ENCODE results near the gene PSMA5. TPM values are rescaled to one million over a fixed set of nuclear protein-coding genes. Genes with fewer than 3 reads are reported as not detected.
"Not testable (repeated sequence)": the region's sequence is repeated elsewhere in the genome, so short reads cannot be mapped to it uniquely, and the experiment has no call there.

Gene PSMA5
- polyA plus RNA-seq, 3 donors = 36.6 to 119 (median 118) TPM

DNA sequence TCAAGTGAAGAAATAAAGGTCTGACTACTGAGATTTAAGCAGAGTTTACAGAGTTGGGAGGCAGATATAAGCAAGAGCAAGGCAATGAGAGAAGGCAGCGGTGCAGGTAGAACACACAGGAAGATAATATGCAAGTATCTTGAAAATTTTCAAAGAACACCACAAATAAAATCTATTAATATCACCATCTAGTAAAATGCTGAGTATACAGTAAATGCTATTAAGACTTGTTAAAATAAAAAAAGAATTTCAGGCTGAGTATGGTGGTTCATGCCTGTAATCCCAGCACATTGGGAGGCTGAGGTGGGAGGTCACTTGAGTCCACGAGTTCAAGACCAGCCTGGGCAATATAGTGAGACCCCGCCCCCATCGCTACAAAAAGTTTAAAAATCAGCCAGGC, 48.5 kb downstream of the PSMA5 start:
- Histone ChIP-seq H3K4me1 (ENCODE audit: control insufficient read depth in 1 of 2, insufficient read depth in 2 of 2, low read length in 2 of 2) (peaks cover 11 to 12% of the 10 kb centered on the region in 2 donors), H3K4me3 (replicated peaks in 1 of 3; ENCODE audit: low read depth in 2 of 3, low read length in 3 of 3) (no peak overlapping the region), H3K4me2 (replicated peaks; ENCODE audit: extremely low read depth, low read length, poor library complexity, severe bottlenecking) (no peak overlapping the region), H3K27me3 (ENCODE audit: control insufficient read depth in 2 of 2, insufficient read depth in 2 of 2, low read length in 2 of 2) (no peaks in the 10 kb centered on the region), H2AFZ (ENCODE audit: insufficient read depth, low read depth, low read length, poor library complexity, severe bottlenecking) (no peak overlapping the region), H3K27ac (ENCODE audit: low read depth in 1 of 2, low read length in 2 of 2) (no peak overlapping the region), H3K9ac (ENCODE audit: insufficient read depth, low read length, poor library complexity, severe bottlenecking) (no peak overlapping the region), H3K79me2 (ENCODE audit: insufficient read depth, low read length) (peaks cover 96% of the 10 kb centered on the region), H3K36me3 (replicated peaks in 1 of 2; ENCODE audit: control insufficient read depth in 1 of 2, insufficient read depth in 2 of 2, low read length in 2 of 2) (no peaks in the 10 kb centered on the region), H3K9me3 (replicated peaks in 1 of 2; ENCODE audit: control insufficient read depth in 1 of 2, insufficient read depth in 1 of 2, low read length in 2 of 2) (no peaks in the 10 kb centered on the region), H4K20me1 (ENCODE audit: insufficient read depth, low read length) (peaks cover 73% of the 10 kb centered on the region)
- no peak overlapping the region for H3K27ac Mint-ChIP-seq
- no peak for DNase-seq
- H3K36me3 Mint-ChIP-seq = peaks cover 10 to 13% of the 10 kb centered on the region in 2 donors
- peaks cover 0 to 1% (median 0%) of the 10 kb centered on the region in 3 donors for H3K27me3 Mint-ChIP-seq (ENCODE audit: low read depth in 3 of 3)
- intact Hi-C loops (cut with micrococcal nuclease) = no loop called here
- H3K9me3 Mint-ChIP-seq = peaks cover 0 to 4% (median 0%) of the 10 kb centered on the region in 7 donors
- peaks cover 20% of the 10 kb centered on the region for H3K4me1 Mint-ChIP-seq
- TF ChIP-seq, protein P1, sequence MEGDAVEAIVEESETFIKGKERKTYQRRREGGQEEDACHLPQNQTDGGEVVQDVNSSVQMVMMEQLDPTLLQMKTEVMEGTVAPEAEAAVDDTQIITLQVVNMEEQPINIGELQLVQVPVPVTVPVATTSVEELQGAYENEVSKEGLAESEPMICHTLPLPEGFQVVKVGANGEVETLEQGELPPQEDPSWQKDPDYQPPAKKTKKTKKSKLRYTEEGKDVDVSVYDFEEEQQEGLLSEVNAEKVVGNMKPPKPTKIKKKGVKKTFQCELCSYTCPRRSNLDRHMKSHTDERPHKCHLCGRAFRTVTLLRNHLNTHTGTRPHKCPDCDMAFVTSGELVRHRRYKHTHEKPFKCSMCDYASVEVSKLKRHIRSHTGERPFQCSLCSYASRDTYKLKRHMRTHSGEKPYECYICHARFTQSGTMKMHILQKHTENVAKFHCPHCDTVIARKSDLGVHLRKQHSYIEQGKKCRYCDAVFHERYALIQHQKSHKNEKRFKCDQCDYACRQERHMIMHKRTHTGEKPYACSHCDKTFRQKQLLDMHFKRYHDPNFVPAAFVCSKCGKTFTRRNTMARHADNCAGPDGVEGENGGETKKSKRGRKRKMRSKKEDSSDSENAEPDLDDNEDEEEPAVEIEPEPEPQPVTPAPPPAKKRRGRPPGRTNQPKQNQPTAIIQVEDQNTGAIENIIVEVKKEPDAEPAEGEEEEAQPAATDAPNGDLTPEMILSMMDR (IDR thresholded peaks at IDR 0.05) = no peak
- 100% methylated on average over 3 of the region's 4 CpGs for WGBS (ENCODE audit: insufficient coverage)
- H3K4me3 Mint-ChIP-seq = no peak overlapping the region

DNA sequence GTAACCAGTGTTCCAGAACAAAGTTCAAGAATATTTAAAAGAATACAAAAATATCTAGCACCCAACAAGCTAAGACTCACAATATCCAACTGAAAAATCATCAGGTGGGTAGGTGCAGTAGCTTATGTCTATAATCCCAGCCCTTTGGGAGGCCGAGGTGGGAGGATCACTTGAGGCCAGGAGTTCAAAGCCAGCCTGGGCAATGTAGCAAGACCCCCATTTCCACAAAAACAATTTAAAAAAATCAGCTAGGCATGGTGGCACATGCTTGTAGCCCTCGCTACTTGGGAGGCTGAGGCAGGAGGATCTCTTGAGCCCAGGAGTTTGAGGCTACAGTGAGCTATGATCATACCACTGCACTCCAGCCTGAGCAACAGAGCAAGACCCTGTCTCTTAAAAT, 52.6 kb downstream of the PSMA5 start:
- H3K9me3 Mint-ChIP-seq; H3K4me2 ChIP-seq (replicated peaks; ENCODE audit: extremely low read depth, low read length, poor library complexity, severe bottlenecking); H3K27me3 Mint-ChIP-seq (ENCODE audit: low read depth in 3 of 3); H3K36me3 Mint-ChIP-seq; H3K9ac ChIP-seq (ENCODE audit: insufficient read depth, low read length, poor library complexity, severe bottlenecking); H3K4me3 Mint-ChIP-seq; DNase-seq; H3K4me3 ChIP-seq (replicated peaks in 1 of 3; ENCODE audit: low read depth in 2 of 3, low read length in 3 of 3); intact Hi-C loops (cut with micrococcal nuclease); H3K36me3 ChIP-seq (replicated peaks in 1 of 2; ENCODE audit: control insufficient read depth in 1 of 2, insufficient read depth in 2 of 2, low read length in 2 of 2); H3K27me3 ChIP-seq (ENCODE audit: control insufficient read depth in 2 of 2, insufficient read depth in 2 of 2, low read length in 2 of 2); H2AFZ ChIP-seq (ENCODE audit: insufficient read depth, low read depth, low read length, poor library complexity, severe bottlenecking); H3K9me3 ChIP-seq (replicated peaks in 1 of 2; ENCODE audit: control insufficient read depth in 1 of 2, insufficient read depth in 1 of 2, low read length in 2 of 2): not testable (repeated sequence)
- Histone ChIP-seq H3K27ac (ENCODE audit: low read depth in 1 of 2, low read length in 2 of 2) (peak overlapping the region in 1 of 2 donors; percentile 63), H3K79me2 (ENCODE audit: insufficient read depth, low read length) (peaks cover 88% of the 10 kb centered on the region), H4K20me1 (ENCODE audit: insufficient read depth, low read length) (peaks cover 60% of the 10 kb centered on the region), H3K4me1 (ENCODE audit: control insufficient read depth in 1 of 2, insufficient read depth in 2 of 2, low read length in 2 of 2) (peaks cover 50 to 52% of the 10 kb centered on the region in 2 donors)
- WGBS (ENCODE audit: insufficient coverage) = 100% methylated on average over 1 of the region's 2 CpGs
- Mint-ChIP-seq H3K27ac (peak overlapping the region in 2 of 7 donors; percentile 41 to 93), H3K4me1 (peaks cover 57% of the 10 kb centered on the region)
